ENCODE results near the gene NHS. TPM values are rescaled to one million over a fixed set of nuclear protein-coding genes. Genes with fewer than 3 reads are reported as not detected.
"Not testable (repeated sequence)": the region's sequence is repeated elsewhere in the genome, so short reads cannot be mapped to it uniquely, and the experiment has no call there.

Gene NHS
- polyA plus RNA-seq, 2 of the 4 experiments (the other 2 are of a cell fraction) = 3.6 to 5.0 TPM

DNA sequence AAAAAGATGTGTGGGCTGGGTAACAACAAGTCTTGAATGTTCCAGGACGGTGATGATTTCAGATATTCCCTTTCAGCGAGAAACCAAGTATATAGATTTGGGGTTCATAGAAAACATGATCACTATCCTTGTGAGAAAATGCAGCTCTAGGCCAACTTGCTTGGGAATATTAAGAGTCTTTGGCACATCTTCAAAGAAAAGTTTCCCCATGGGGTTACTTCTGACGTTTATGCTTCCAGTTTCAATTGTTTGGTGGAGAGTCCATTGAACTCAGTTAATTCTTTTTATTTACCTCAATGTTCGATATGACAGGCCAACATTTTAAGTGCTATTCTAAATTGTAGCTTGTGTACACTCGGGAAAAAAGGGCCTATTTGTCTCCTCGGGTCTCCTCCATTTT, 126.7 kb downstream of the NHS start:
- no peak overlapping the region for H3K4me3 ChIP-seq
- ATAC-seq (no peak), DNase-seq (ENCODE audit: low read depth in 1 of 2, low spot score in 1 of 2) (no peak), FAIRE-seq (no peak)
- peaks cover 10% of the 10 kb centered on the region for H3K9me3 ChIP-seq
- peaks cover 51% of the 10 kb centered on the region for H3K4me1 ChIP-seq
- H3K27ac ChIP-seq = peak overlapping the region in 1 of 2 experiments; percentile 83; a peak in 3 of 6 replicates
- TF ChIP-seq RFX5 (IDR thresholded peaks at IDR 0.05) (no peak), NFE2L2 (conservative IDR thresholded peaks at IDR 0.05; ENCODE audit: low read length) (no peak), JUN (IDR thresholded peaks at IDR 0.05) (no peak), BHLHE40 (IDR thresholded peaks at IDR 0.05; ENCODE audit: low read depth, low read length) (no peak), HDAC2 (IDR thresholded peaks at IDR 0.05) (no peak), EHMT2 (IDR thresholded peaks at IDR 0.05; ENCODE audit: low read depth) (no peak), RCOR1 (IDR thresholded peaks at IDR 0.05; ENCODE audit: low read depth, low read length) (no peak), NR3C1 (IDR thresholded peaks at IDR 0.05) (no peak), RAD21 (conservative IDR thresholded peaks at IDR 0.05 in 1 of 2, IDR thresholded peaks at IDR 0.05 in 1 of 2) (no peak)
- TF ChIP-seq, protein P1, sequence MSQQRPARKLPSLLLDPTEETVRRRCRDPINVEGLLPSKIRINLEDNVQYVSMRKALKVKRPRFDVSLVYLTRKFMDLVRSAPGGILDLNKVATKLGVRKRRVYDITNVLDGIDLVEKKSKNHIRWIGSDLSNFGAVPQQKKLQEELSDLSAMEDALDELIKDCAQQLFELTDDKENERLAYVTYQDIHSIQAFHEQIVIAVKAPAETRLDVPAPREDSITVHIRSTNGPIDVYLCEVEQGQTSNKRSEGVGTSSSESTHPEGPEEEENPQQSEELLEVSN (IDR thresholded peaks at IDR 0.05; ENCODE audit: borderline replicate concordance, low read depth) = no peak
- ChIA-PET POLR2A (no interaction called here), CTCF (no interaction called here)
- no peak overlapping the region for H3K4me2 ChIP-seq
- 77% methylated on average over 6 of the region's 6 CpGs for WGBS (ENCODE audit: missing lambda C conversion rate)

DNA sequence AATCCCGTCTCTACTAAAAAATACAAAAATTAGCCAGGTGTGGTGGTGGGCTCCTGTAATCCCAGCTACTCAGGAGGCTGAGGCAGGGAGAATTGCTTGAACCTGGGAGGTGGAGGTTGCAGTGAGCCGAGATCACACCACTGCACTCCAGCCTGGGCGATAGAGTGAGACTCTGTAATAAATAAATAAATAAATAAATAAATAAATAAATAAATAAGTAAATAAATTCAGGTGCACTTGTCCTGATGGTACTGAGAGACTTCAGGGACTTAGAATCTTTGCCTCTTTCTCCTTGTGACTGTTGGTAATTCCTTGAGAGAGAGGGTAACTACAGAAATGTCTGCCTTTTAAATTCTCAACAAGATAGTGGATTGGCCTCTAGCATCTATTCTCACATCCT, 131.4 kb downstream of the NHS start:
- peak; percentile 62 for TF ChIP-seq ZC3H11A (IDR thresholded peaks at IDR 0.05)
- H3K4me2 ChIP-seq; CTCF ChIA-PET; FAIRE-seq; ATAC-seq; H3K4me1 ChIP-seq; H3K27ac ChIP-seq; DNase-seq (ENCODE audit: low read depth in 1 of 2, low spot score in 1 of 2); H3K4me3 ChIP-seq; POLR2A ChIA-PET: not testable (repeated sequence)
- H3K9me3 ChIP-seq = peaks cover 25% of the 10 kb centered on the region
- 95% methylated on average over 2 of the region's 3 CpGs for WGBS (ENCODE audit: missing lambda C conversion rate)

DNA sequence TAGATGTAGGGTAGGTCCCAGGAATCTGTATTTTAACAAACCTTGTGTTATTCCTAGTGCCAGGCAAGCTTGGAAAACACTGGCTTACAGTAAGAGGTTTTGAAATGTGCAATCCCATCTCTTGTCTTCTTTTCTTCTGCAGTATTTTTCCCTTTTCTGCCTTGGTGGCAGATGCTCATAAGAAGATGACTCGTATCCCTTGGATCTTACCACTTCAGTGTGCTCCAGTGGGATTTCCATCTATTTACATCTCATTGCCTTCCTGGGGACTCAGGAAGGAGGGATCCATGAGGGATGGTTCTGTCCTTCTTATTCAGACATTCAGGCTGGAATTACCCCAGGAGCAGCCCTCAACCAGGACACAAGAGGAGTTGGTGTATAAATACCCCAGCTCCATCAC, 136.6 kb downstream of the NHS start:
- no peaks in the 10 kb centered on the region for H3K4me1 ChIP-seq
- ATAC-seq (no peak), DNase-seq (ENCODE audit: low read depth in 1 of 2, low spot score in 1 of 2) (no peak), FAIRE-seq (no peak)
- TF ChIP-seq, protein P2, sequence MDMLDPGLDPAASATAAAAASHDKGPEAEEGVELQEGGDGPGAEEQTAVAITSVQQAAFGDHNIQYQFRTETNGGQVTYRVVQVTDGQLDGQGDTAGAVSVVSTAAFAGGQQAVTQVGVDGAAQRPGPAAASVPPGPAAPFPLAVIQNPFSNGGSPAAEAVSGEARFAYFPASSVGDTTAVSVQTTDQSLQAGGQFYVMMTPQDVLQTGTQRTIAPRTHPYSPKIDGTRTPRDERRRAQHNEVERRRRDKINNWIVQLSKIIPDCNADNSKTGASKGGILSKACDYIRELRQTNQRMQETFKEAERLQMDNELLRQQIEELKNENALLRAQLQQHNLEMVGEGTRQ (IDR thresholded peaks at IDR 0.05) = no peak
- TF ChIP-seq FOSL2 (IDR thresholded peaks at IDR 0.05) (no peak), FOSL2 (CRISPR knock-in tag; IDR thresholded peaks at IDR 0.05) (no peak), JUN (IDR thresholded peaks at IDR 0.05) (no peak), NFE2L2 (conservative IDR thresholded peaks at IDR 0.05; ENCODE audit: low read length) (no peak), CHD4 (IDR thresholded peaks at IDR 0.05; ENCODE audit: borderline replicate concordance) (no peak)
- TF ChIP-seq, protein P3, sequence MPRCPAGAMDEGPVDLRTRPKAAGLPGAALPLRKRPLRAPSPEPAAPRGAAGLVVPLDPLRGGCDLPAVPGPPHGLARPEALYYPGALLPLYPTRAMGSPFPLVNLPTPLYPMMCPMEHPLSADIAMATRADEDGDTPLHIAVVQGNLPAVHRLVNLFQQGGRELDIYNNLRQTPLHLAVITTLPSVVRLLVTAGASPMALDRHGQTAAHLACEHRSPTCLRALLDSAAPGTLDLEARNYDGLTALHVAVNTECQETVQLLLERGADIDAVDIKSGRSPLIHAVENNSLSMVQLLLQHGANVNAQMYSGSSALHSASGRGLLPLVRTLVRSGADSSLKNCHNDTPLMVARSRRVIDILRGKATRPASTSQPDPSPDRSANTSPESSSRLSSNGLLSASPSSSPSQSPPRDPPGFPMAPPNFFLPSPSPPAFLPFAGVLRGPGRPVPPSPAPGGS (IDR thresholded peaks at IDR 0.05) = no peak
- TF ChIP-seq, protein P4, sequence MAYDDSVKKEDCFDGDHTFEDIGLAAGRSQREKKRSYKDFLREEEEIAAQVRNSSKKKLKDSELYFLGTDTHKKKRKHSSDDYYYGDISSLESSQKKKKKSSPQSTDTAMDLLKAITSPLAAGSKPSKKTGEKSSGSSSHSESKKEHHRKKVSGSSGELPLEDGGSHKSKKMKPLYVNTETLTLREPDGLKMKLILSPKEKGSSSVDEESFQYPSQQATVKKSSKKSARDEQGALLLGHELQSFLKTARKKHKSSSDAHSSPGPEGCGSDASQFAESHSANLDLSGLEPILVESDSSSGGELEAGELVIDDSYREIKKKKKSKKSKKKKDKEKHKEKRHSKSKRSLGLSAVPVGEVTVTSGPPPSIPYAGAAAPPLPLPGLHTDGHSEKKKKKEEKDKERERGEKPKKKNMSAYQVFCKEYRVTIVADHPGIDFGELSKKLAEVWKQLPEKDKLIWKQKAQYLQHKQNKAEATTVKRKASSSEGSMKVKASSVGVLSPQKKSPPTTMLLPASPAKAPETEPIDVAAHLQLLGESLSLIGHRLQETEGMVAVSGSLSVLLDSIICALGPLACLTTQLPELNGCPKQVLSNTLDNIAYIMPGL (CRISPR knock-in tag; IDR thresholded peaks at IDR 0.05; ENCODE audit: borderline replicate concordance) = no peak
- ChIA-PET POLR2A (no interaction called here), CTCF (no interaction called here)
- 100% methylated on average over 1 of the region's 1 CpG for WGBS (ENCODE audit: missing lambda C conversion rate)
- no peak overlapping the region for H3K4me2 ChIP-seq
- H3K4me3 ChIP-seq = no peak overlapping the region
- H3K27ac ChIP-seq = no peak overlapping the region
- peaks cover 17% of the 10 kb centered on the region for H3K9me3 ChIP-seq

Data from A549 (cell line).